ENCODE data around the gene STON1.
"Not testable (repeated sequence)": the region's sequence is repeated elsewhere in the genome, so short reads cannot be mapped to it uniquely, and the experiment has no call there.

The STON1 gene

DNA sequence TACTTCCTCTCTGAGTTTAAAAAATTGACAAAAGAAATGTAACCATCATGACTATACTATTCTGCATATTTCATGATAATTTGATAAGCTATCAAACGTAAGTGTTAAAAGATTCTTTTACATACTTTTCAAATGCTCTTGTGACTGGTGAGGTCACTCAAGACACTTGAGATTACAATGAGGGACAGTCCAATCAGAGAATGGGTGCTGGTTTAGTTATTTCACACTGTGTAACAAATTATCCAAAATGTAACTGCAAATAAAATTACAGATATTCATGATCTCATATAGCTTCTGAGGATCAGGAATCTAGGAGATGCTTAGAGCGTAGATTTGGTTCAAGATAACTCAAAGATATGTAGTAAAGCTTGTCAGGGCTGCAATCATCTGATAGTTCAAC, 83.3 kb downstream of the STON1 start:
- DNase-seq (ENCODE audit: low read depth), result no peak
- TF ChIP-seq, protein P1, sequence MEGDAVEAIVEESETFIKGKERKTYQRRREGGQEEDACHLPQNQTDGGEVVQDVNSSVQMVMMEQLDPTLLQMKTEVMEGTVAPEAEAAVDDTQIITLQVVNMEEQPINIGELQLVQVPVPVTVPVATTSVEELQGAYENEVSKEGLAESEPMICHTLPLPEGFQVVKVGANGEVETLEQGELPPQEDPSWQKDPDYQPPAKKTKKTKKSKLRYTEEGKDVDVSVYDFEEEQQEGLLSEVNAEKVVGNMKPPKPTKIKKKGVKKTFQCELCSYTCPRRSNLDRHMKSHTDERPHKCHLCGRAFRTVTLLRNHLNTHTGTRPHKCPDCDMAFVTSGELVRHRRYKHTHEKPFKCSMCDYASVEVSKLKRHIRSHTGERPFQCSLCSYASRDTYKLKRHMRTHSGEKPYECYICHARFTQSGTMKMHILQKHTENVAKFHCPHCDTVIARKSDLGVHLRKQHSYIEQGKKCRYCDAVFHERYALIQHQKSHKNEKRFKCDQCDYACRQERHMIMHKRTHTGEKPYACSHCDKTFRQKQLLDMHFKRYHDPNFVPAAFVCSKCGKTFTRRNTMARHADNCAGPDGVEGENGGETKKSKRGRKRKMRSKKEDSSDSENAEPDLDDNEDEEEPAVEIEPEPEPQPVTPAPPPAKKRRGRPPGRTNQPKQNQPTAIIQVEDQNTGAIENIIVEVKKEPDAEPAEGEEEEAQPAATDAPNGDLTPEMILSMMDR (conservative IDR thresholded peaks at IDR 0.05; ENCODE audit: low read depth, low read length), result no peak

DNA sequence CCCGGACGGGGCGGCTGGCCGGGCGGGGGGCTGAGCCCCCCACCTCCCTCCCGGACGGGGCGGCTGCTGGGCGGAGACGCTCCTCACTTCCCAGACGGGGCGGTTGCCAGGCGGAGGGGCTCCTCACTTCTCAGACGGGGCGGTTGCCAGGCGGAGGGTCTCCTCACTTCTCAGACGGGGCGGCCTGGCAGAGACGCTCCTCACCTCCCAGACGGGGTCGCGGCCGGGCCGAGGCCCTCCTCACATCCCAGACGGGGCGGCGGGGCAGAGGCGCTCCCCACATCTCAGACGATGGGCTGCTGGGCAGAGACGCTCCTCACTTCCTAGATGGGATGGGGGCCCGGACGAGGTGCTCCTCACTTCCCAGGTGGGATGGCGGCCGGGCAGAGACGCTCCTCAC, 84.6 kb downstream of the STON1 start:
- not testable (repeated sequence) for H3K4me3 ChIP-seq (ENCODE audit: low read length); DNase-seq (ENCODE audit: low read depth)

More for the DNA sequence above, 83.3 kb downstream of the STON1 start:
- H3K4me3 ChIP-seq (ENCODE audit: low read length), result no peak overlapping the region

DNA sequence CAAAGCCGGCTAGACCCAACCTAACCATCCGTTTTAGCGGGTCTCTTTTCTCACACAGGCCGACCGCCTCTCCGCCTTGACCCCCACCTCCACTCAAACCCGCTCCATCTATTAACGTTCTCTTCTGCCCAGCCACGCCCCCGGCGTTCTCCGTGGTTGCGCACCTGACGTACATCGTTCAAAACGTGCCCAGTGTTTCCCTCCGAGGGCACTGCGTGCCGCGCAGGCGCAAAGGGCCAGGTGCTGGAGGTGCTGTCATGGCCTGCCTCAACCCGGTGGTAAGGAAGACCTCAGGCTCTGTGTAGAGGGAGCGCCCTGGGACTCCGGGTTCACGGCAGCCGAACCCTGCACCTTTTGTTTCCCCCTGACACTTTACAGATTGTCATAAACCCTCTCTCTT, 87.7 kb downstream of the STON1 start, which contains the start of gene GTF2A1L:
Gene GTF2A1L (plus strand): TSS at position 239 of the 400 bp plus-strand sequence. CDS start 19 bp downstream, at position 258.
- DNase-seq (ENCODE audit: low read depth), result no peak
- TF ChIP-seq, protein P1 (conservative IDR thresholded peaks at IDR 0.05; ENCODE audit: low read depth, low read length), result no peak

DNA sequence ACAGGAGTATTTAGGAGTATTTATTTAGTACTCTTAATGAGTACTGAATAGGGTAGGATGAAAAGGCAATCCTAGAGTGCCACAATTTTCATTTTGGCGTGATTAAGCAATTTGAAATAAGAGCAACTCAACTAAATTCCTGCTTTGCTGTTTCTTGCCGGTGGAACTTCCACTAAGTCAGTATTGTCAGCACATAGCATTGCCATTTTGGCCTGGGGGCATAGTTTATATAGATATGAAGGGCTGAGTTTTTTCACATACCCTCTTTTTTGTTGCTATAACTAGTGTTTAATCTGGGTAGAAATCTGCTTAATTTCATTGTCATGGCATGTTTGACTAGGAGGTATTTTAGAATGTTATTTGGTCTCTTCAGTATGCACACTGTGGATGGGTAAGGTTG, 89.6 kb downstream of the STON1 start:
- H3K4me3 ChIP-seq (ENCODE audit: low read length), result no peak overlapping the region
- TF ChIP-seq, protein P1 (conservative IDR thresholded peaks at IDR 0.05; ENCODE audit: low read depth, low read length), result no peak
- no peak for DNase-seq (ENCODE audit: low read depth)

More for the DNA sequence above, 87.7 kb downstream of the STON1 start, which contains the start of gene GTF2A1L:
- H3K4me3 ChIP-seq (ENCODE audit: low read length), result no peak within 1 kb of the TSS

DNA sequence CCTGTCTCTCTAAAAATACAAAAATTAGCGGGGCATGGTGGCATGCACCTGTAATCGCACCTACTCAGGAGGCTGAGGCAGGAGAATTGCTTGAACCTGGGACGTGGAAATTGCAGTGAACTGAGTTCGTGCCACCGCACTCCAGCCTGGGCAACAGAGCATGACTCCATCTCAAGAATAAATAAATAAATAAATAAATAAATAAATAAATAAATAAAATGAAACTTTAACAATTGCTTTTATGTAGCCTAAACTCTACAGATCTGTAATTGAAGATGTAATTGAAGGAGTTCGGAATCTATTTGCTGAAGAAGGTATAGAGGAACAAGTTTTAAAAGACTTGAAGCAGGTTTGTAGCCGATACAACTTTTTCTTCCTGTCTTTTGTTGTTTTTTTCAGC, 90.7 kb downstream of the STON1 start:
- TF ChIP-seq, protein P1 (conservative IDR thresholded peaks at IDR 0.05; ENCODE audit: low read depth, low read length), result no peak
- H3K4me3 ChIP-seq (ENCODE audit: low read length), result no peak overlapping the region

GRCh38 chr2:48622691-48623090, 92.7 kb downstream of the STON1 start:
- not testable (repeated sequence) for DNase-seq (ENCODE audit: low read depth); H3K4me3 ChIP-seq (ENCODE audit: low read length)

More for the DNA sequence above, 90.7 kb downstream of the STON1 start:
- DNase-seq (ENCODE audit: low read depth), result no peak

DNA sequence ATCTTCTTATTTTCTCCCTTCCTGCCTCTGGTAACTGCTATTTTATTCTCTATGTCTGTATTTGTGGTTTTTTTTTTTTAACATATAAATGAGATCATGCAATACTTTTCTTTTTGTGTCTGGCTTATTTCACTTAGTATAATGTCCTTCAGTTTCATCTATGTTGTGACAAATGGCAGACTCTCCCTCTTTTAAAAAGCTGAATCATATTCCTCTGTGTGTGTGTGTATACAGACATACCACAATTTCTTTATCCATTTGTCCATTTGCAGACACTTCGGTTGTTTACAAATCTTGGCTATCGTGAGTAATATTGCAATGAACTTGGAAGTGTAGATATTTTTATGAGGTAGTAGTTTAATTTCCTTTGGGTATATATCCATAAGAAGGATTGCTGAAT, 94.7 kb downstream of the STON1 start:
- no peak overlapping the region for H3K4me3 ChIP-seq (ENCODE audit: low read length)
- DNase-seq (ENCODE audit: low read depth), result no peak
- TF ChIP-seq, protein P1 (conservative IDR thresholded peaks at IDR 0.05; ENCODE audit: low read depth, low read length), result no peak

- TF ChIP-seq, protein P1 (conservative IDR thresholded peaks at IDR 0.05; ENCODE audit: low read depth, low read length), result no peak
- DNase-seq (ENCODE audit: low read depth), result no peak
- no peak overlapping the region for H3K4me3 ChIP-seq (ENCODE audit: low read length)
Observed at GRCh38 chr2:48626047-48626446, 96.1 kb downstream of the STON1 start.
